Fibroblast of skin of left biceps (primary cell): ENCODE measurements around the gene HTRA3.

Experiments
- DNase-seq, 2 experiments: peaks; one replicate each; pipeline ENCODE4 v3.0.0-alpha.2; 2013; ENCODE audit warnings: low read depth in 2 of 2

Gene HTRA3

DNA sequence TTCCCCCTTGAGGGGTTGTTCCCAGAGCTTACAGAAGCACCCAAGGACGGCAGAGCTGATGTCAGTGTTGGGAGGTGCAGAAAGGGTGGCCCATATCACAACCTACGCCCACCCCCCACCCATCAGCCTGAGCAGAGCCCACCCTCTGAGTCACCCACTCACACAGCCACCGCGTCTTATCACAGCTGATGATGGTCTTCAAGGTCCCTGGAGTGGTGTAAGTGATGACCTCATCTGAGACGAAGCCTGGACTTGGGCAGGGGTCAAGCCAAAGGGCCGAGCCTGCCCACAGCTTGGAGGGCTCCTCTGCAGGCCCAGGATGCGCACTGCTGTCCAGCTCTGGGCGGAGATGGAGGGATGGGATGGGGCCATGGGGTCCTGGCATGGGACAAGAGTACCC lies 3.0 kb upstream of the HTRA3 start:
- no peak for DNase-seq

- no peak for DNase-seq
Measured at GRCh38 chr4:8267077-8267476, 2.5 kb upstream of the HTRA3 start.

DNA sequence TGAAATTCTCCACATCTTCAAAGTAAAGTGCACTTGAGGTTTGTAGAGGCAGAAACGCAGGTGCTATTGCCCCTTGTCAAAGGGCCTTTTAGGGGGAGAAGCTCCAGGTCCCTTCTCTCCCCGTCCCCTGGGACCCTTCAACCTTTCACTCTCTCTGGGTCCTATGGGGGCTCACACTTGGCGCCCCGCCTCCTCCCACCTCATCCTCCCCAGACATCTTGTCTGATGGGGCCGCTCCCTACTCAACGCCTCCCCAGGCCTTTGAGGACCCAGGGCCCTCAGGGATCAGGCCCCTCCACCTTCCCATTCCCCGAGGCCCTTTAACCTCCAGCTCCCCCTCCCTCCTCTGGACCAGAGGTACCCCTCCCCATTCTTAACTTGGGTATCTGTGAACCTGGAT lies 1.3 kb upstream of the HTRA3 start:
- no peak for DNase-seq

DNA sequence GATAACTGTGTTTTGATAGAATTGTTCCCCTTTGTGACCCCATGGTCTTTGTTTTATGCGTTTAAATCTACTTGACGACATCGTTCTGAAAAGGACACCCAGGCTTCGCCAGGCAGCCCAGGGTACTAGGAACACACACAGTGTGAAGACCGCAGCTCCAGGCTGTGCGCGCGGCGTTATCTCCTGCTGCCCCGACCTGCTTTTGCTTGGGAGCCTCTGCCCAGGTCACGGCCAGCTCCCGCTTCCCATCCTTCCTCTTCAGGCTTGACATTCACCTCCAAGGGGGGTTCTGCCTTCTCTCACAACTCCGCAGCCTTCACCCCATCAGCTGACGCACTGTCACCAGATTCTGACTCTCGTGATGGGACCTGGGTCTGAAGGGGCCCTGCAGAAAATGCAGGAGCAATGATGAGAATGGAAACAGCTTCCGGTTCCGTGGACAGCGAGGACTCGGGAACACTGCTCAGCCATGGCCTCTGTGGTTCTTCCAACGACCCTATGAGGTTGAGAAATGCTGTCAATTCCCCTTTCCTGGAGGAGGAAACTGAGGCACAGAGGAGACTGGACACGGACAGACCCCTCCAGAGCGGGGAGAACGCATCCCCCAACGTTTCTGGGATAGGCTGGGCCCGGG lies 536 bp upstream of the HTRA3 start:
- no peak for DNase-seq

DNA sequence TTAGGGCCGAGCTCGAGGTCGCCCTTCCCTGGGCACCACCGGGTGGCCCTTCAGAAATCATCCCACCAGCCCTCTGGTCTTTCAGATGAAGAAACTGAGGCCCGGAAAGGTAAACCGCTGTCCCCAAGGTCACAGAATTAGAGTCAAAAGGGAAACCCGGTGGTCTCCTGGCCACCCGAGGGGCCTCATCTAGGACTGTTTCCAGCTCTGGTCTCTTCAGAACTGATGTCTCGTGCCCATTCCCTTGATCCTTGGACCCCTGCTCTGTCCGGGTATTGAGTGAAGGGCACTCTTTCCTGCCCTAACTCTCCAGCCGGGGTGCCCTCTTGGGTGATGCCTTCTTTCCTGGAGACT lies 841 bp downstream of the HTRA3 start:
- DNase-seq: no peak

DNA sequence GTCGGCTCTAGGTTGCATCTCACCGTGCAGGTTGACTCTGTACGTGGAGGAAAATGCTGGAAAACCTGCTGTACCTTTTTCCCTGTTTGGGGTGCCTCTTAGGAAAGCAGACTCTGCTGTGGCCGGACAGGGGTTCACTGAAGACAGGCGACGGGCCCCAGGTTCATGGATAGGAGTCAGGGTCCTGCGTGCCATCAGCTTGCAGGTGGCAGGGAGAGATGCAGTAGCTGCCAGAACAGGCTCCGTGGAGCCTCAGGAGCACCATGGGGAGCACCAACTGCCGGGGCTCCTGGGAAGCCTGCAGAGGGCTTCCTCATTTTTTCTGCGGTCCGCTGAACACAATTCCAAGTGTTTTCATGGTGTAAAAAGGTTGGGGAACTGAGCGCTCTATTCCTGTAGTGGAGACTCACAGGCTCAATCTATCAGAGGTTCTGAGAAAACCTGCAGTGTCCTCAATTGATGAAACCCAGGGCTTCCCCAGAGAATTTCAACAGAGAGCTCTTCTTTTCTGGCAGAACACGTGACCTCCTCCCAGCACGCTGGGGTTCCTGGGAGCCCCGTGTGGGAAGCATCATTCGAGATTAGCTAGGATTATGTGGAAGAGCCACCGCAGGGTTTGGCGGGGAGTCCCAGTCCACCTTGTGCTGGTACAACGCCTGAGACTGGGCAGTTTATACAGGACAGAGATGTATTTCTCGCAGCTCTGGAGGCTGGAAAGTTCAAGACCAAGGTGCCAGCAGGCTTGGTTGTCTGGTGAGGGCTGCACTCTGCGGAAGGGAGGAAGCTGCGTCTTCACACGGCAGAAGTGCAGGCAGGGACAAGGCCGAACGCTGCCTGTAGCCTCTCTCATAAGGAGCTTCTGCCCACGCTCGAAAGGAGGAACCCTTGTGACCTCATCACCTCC lies 1.6 kb downstream of the HTRA3 start:
- no peak for DNase-seq

DNA sequence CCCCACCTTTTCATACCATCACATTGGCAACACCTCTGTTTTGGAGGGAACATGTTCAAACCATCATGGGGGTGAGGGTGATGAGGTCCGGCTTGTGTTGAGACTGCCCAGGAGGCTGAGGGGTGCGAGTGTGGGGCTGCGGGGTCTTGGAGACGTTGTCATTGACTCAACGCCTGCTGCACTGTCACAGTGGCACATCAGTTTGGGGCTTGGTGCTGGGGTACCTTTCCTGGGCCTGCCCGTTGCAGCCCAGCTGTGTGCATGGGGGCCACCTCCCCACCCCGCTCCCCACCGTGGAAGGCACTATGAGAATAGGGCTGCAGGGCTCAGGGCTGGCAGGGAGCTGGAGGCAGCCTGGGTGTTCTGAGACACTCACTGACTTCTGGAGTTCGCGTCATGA lies 2.3 kb downstream of the HTRA3 start:
- no peak for DNase-seq

DNA sequence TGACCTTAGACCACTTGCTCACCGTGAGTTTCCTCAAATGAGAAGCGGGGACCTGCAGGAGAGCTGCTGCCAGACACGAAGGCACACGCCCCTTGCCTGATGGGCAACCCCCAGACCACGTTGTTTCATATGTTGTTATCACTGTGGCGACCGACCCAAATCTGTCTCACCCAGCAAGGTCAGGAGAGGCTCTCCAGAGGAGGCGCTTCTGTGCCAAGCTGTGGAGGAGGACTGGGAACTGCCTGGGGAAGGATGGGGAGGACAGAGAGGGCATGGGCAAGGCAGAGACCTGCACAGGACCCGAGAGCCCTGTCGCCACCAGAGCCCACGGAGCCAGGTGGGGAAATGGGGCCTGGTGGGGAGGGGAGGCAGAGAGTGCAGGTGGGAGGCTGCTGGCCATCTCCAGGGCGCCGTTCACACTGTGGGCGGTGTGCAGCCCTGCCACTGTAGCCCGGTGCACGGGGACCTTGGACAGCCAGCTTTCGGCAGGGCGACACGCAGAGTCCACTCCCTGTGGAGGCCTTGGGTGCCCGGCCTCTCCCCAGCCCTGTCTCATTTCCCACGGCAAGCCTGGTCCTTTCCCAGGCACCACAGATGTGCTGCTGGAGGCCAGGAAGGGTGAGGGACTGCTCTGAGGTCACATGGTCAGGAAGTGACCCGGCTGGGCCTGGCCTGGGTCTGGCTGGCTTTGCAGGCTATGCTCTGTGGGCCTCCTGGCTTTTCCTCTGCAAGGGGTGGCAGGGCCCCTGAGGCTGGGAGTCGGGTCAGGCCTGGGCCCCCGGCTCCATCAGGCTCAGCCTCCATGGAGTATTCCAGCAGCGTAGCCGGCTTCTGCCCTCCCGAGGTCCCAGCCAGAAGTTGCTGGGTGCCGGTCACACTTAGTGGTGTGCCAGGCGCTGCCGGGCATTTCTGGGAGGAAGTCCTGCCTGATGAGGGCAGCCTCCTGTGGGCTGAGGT lies 3.2 kb downstream of the HTRA3 start:
- DNase-seq: no peak

DNA sequence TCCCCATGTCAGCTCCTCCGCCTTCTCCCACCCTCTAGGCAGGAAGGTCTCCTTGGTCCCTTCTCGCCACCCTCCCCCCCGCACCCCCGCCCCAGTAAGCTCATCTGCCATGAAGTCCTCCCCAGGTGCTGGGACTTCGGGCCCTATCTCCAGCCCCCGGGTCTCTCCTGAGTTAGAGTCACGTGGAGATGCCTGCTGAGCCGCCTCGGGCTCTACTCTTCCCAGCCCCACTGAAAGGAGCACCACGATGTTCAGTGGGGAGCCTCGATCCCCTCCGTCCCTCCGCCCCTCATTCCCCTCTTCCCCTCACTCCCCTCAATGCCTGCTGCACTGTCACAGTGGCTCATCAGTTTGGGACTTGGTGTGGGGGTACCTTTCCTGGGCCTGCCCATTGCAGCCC lies 3.9 kb downstream of the HTRA3 start:
- no peak for DNase-seq

DNA sequence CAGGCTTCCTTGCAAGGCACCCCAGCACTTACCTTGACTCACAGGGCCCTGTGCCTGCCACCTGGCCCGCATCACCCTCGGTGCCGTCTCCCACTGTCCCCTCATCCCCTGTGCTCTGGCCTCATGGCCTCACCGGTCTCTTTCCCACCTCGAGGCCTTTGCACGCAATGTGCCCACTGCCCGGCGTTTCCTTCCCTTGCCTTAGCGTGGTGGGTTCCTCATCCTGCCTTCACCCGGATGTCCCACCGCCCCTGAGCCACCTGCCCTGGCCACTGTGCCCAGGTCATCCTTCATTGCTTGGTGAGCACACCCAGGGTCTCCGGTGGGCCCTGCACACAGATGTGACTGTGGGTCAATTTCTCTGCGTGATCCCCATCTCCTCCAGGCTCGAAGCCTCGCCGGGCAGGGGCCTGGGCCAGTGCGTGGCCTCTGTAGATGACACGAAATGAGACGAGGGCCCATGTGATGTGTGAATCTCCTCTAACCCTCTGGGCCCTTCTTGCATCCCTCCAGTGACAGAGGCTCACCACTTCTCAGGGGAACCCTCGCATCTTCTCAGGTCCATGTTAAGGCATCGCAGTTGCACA lies 4.6 kb downstream of the HTRA3 start:
- DNase-seq: no peak

- peak; percentile 80 for DNase-seq
Measured at GRCh38 chr4:8274765-8275547, 5.4 kb downstream of the HTRA3 start.

GRCh38 chr4:8275548-8275910 lies 6.0 kb downstream of the HTRA3 start:
- no peak for DNase-seq

- no peak for DNase-seq
Measured at GRCh38 chr4:8276358-8277240, 7.0 kb downstream of the HTRA3 start.

DNA sequence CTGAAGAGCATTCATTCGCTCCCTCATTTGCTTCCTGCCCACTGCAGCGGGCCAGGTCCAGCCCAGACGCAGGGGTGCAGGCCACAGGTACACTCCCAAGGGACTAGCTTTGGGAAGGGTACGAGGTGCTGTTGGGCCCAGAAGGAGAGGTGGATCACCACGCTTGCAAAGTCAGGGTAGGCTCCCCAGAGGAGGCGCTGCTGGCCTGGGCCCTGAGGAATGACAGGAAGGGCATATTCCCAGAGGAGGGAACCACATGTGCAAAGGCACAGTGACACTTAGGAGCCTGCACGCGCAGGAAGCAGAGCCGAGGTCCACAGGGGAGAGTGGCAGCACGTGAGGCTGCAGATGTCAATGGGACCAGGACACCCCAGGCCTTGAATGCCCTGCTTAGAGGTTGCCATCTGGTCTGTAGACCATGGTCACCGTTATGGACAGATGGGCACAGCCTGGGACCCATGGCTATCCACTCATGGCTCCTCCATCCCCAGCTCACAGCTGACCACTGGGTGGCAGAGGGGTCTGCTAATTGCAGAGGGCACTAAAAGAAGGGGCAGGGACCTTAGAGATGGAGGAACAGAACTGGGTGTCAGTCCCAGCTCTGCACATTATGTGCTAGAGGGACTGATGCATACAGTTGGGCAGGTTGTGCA lies 7.9 kb downstream of the HTRA3 start:
- DNase-seq: no peak

GRCh38 chr4:8278009-8278395 lies 8.4 kb downstream of the HTRA3 start:
- DNase-seq: no peak

DNA sequence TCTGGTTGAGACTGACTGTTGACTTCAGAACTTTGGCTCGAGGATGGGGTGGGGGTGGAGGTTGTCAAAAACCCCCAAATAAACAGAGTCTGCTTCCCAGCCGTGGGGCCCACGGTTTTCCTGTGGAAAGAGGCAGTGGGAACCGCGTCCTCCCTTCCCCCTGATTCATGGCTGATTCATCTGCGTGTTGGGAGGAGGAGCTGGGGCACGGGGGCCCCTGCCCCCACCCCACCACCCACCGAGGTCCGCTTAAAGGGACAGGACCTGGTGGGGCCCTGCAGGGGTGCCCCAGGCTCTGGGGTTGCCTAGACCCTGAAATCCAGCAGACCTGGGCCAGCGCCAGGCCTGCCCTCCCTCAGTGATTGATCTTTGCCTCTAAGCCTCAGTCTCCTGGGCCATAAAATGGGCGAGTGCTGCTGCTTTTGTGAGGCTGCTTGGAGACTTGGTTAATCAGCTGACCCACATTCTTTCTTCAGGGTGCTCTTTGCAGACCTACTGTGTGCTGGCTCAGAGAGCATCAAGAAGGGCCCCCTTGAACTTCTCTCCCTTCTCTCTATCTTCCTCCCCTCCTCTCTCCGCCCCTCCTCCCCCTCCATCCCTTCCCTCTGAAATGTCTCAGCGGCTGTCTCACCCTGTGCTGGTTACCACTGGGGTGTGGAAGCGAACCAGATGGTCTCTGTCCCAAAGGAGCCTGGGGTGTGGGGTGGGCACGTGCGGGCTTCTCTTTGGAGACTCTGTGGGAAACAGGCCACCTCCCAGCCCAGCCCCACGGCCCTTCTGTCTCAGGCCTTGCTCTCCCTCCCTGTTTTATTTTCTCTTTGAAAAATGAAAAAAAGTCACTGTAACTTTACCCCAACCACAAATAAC lies 9.1 kb downstream of the HTRA3 start:
- peak; percentile 92 to 93 for DNase-seq

GRCh38 chr4:8279321-8280157 lies 10.0 kb downstream of the HTRA3 start:
- no peak for DNase-seq
